ENCODE measurements around the gene IRF2BPL.
"Not testable (repeated sequence)": the region's sequence is repeated elsewhere in the genome, so short reads cannot be mapped to it uniquely, and the experiment has no call there.

IRF2BPL gene

GRCh38 chr14:77033622-77034589 is 5.4 kb upstream of the IRF2BPL start:
- peak; percentile 50 to 69 for DNase-seq (ENCODE audit: low read depth in 2 of 2)

GRCh38 chr14:77032844-77033621 is 4.5 kb upstream of the IRF2BPL start:
- DNase-seq (ENCODE audit: low read depth in 2 of 2), result peak in 1 of 2 donors; percentile 62

- no peak for DNase-seq (ENCODE audit: low read depth in 2 of 2)
These were observed 4.0 kb upstream of the IRF2BPL start for GRCh38 chr14:77032491-77032843.

- no peak for DNase-seq (ENCODE audit: low read depth in 2 of 2)
These were observed 3.4 kb upstream of the IRF2BPL start for GRCh38 chr14:77031759-77032490.

- peak; percentile 38 to 48 for DNase-seq (ENCODE audit: low read depth in 2 of 2)
These were observed 747 bp downstream of the IRF2BPL start for GRCh38 chr14:77027538-77028383.

- DNase-seq (ENCODE audit: low read depth in 2 of 2), result peak in 1 of 2 donors; percentile 33
These were observed 1.5 kb downstream of the IRF2BPL start for GRCh38 chr14:77026930-77027537.

GRCh38 chr14:77026166-77026929 is 2.2 kb downstream of the IRF2BPL start:
- no peak for DNase-seq (ENCODE audit: low read depth in 2 of 2)

- no peak for DNase-seq (ENCODE audit: low read depth in 2 of 2)
These were observed 2.8 kb downstream of the IRF2BPL start for GRCh38 chr14:77025744-77026165.

GRCh38 chr14:77024171-77024691 is 4.3 kb downstream of the IRF2BPL start:
- peak in 1 of 2 donors; percentile 37 for DNase-seq (ENCODE audit: low read depth in 2 of 2)

- no peak for DNase-seq (ENCODE audit: low read depth in 2 of 2)
These were observed 5.2 kb downstream of the IRF2BPL start for GRCh38 chr14:77023001-77023996.

- DNase-seq (ENCODE audit: low read depth in 2 of 2), result no peak
These were observed 6.2 kb downstream of the IRF2BPL start for GRCh38 chr14:77022236-77022852.

GRCh38 chr14:77021424-77021823 is 7.1 kb downstream of the IRF2BPL start:
- DNase-seq (ENCODE audit: low read depth in 2 of 2), result not testable (repeated sequence)

GRCh38 chr14:77018785-77019184 is 9.7 kb downstream of the IRF2BPL start:
- DNase-seq (ENCODE audit: low read depth in 2 of 2), result no peak

- DNase-seq (ENCODE audit: low read depth in 2 of 2), result no peak
These were observed 10.8 kb downstream of the IRF2BPL start for GRCh38 chr14:77017666-77018065.

GRCh38 chr14:77014734-77015133 is 13.8 kb downstream of the IRF2BPL start:
- no peak for DNase-seq (ENCODE audit: low read depth in 2 of 2)

GRCh38 chr14:77014004-77014604 is 14.4 kb downstream of the IRF2BPL start:
- DNase-seq (ENCODE audit: low read depth in 2 of 2), result no peak

GRCh38 chr14:77012193-77012765 is 16.2 kb downstream of the IRF2BPL start:
- DNase-seq (ENCODE audit: low read depth in 2 of 2), result no peak
